Endothelial cell (in vitro differentiated cells): ENCODE measurements around the gene TMEM86B. TPM values are rescaled to one million over a fixed set of nuclear protein-coding genes. Genes with fewer than 3 reads are reported as not detected.

Experiments used
- DNase-seq: peaks from one replicate; pipeline ENCODE4 v3.0.0; 2021; ENCODE audit warnings: low spot score
- H3K27ac Mint-ChIP-seq: one replicate; pipeline ENCODE4 v1.8.0; 2021; ENCODE audit warnings: mixed read lengths, inconsistent platforms; ENCODE audit not compliant: unreplicated experiment
- H3K27me3 Mint-ChIP-seq: one replicate; pipeline ENCODE4 v1.8.0; 2021; ENCODE audit warnings: mild to moderate bottlenecking, moderate library complexity, mixed read lengths, inconsistent platforms; ENCODE audit not compliant: unreplicated experiment
- H3K36me3 Mint-ChIP-seq: one replicate; pipeline ENCODE4 v1.8.0; 2021; ENCODE audit warnings: mild to moderate bottlenecking, low read depth, mixed read lengths, inconsistent platforms; ENCODE audit not compliant: unreplicated experiment
- H3K4me1 Mint-ChIP-seq: one replicate; pipeline ENCODE4 v1.8.0; 2021; ENCODE audit warnings: mild to moderate bottlenecking, mixed read lengths, inconsistent platforms; ENCODE audit not compliant: unreplicated experiment
- H3K4me3 Mint-ChIP-seq: one replicate; pipeline ENCODE4 v1.8.0; 2021; ENCODE audit warnings: mild to moderate bottlenecking, mixed read lengths, inconsistent platforms; ENCODE audit not compliant: unreplicated experiment
- H3K9me3 Mint-ChIP-seq: one replicate; pipeline ENCODE4 v1.8.0; 2021; ENCODE audit warnings: mixed read lengths, inconsistent platforms; ENCODE audit not compliant: unreplicated experiment
- total RNA-seq: library from RNA; stranded (reverse); fragmentation: NEBNext Ultra II Directional; extraction: Animal tissue kit (Norgen Biotek cat#: 25700); gene quantifications from one replicate; pipeline ENCODE4 v1.2.1, GENCODE V29; 2021; ENCODE audit not compliant: unreplicated experiment
- TF ChIP-seq, protein P1 (sequence below): fragments of 200-600 bp; sonication (generic); IDR thresholded peaks from one replicate; pipeline ENCODE4 v1.5.0; 2021; ENCODE audit warnings: antibody characterized with exemption; ENCODE audit not compliant: unreplicated experiment

Gene TMEM86B
- total RNA-seq, 1 donor from 2014 or later, result 4.1 TPM

DNA sequence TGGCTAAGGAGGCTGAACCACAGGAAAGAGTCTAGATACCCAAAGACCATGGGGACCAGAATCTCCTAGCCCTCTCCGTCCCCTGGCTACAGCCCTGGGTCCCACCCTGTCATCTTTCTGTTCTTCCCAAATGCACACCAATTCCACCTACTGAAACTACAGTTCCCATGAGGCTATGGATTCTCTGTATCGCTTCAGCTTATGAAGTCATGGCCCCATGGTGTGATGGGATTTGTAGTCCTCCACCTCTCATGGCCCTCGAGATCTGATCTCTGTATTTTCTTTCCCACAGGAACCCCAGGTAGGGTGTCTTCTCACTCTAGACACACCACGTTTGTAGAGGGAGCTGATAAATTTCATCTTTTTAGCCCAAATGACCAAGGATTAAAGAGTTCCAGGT is 31.0 kb downstream of the TMEM86B start:
- no peaks in the 10 kb centered on the region for H3K9me3 Mint-ChIP-seq
- no peak for DNase-seq
- no peaks in the 10 kb centered on the region for H3K36me3 Mint-ChIP-seq
- H3K27me3 Mint-ChIP-seq, result peaks cover 3% of the 10 kb centered on the region
- H3K27ac Mint-ChIP-seq, result no peak overlapping the region
- H3K4me3 Mint-ChIP-seq, result no peak overlapping the region
- H3K4me1 Mint-ChIP-seq, result no peaks in the 10 kb centered on the region
- TF ChIP-seq, protein P1, sequence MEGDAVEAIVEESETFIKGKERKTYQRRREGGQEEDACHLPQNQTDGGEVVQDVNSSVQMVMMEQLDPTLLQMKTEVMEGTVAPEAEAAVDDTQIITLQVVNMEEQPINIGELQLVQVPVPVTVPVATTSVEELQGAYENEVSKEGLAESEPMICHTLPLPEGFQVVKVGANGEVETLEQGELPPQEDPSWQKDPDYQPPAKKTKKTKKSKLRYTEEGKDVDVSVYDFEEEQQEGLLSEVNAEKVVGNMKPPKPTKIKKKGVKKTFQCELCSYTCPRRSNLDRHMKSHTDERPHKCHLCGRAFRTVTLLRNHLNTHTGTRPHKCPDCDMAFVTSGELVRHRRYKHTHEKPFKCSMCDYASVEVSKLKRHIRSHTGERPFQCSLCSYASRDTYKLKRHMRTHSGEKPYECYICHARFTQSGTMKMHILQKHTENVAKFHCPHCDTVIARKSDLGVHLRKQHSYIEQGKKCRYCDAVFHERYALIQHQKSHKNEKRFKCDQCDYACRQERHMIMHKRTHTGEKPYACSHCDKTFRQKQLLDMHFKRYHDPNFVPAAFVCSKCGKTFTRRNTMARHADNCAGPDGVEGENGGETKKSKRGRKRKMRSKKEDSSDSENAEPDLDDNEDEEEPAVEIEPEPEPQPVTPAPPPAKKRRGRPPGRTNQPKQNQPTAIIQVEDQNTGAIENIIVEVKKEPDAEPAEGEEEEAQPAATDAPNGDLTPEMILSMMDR, result no peak

DNA sequence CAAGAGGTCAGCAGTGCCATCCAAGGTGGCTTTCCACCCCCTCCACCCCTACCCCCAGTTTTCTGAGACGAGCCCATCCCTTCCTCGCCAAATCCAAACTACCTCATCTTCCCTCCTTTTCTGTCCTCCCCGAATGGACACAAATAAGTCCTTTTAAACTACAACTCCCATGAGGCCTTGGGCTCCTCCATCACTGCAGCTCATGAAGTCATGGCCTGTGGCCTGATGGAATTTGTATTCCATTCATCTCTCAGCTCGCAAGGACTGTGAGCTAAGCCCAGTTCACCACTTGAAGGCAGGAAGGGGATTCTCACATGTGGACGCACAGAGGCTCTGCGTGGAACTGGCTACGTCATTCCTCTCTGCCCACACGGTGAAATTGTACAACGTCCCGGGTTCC is 31.8 kb downstream of the TMEM86B start:
- Mint-ChIP-seq H3K4me3 (no peak overlapping the region), H3K9me3 (no peaks in the 10 kb centered on the region), H3K27ac (no peak overlapping the region), H3K27me3 (peaks cover 3% of the 10 kb centered on the region), H3K36me3 (no peaks in the 10 kb centered on the region), H3K4me1 (no peaks in the 10 kb centered on the region)
- TF ChIP-seq, protein P1, result no peak
- no peak for DNase-seq

DNA sequence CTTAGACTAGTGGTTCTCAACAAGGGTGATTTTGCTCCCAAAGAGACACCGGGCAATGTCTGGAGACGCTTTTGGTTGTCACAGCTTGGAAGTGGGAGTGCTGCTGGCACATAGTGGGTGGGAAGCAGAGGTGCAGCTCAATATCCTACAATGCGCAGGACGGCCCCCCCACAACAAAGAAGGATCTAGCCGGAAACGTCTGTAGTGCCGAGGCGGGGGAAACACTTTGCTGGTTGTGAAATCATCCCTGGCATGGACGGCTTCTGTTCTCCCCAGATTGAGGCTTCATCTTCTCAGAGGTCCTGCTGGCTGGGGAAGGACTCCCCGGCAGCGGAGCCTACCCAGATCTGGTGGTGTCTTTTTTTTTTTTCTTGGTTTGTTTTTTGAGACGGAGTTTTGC is 35.1 kb downstream of the TMEM86B start:
- no peaks in the 10 kb centered on the region for H3K9me3 Mint-ChIP-seq
- TF ChIP-seq, protein P1, result no peak
- H3K36me3 Mint-ChIP-seq, result no peaks in the 10 kb centered on the region
- H3K27me3 Mint-ChIP-seq, result peaks cover 10% of the 10 kb centered on the region
- no peaks in the 10 kb centered on the region for H3K4me1 Mint-ChIP-seq
- H3K4me3 Mint-ChIP-seq, result no peak overlapping the region
- DNase-seq, result no peak
- no peak overlapping the region for H3K27ac Mint-ChIP-seq

DNA sequence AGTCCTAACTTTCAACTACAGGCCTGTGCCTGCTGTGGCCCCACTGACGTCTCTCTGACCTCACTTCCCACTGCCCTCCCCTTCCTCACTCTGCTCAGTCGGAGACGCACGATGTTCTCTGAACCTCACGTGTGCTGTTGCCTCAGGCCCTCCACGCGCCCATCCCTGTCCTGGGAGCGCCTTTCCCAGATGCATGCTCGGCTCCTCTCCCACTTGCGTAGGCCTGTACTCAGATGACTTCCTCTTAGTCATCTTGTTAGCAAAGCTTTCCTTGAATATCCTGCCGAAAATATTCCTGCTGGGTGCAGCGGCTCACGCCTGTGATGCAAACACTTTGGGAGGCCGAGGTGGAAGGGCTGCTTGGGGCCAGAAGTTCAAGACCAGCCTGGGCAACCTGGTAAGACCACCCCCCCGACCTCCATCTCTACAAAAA is 39.1 kb downstream of the TMEM86B start:
- Mint-ChIP-seq H3K27ac (no peak overlapping the region), H3K4me1 (no peaks in the 10 kb centered on the region), H3K27me3 (peaks cover 13% of the 10 kb centered on the region), H3K4me3 (peak overlapping the region; percentile 68), H3K9me3 (no peaks in the 10 kb centered on the region), H3K36me3 (no peaks in the 10 kb centered on the region)
- TF ChIP-seq, protein P1, result no peak
- DNase-seq, result no peak

DNA sequence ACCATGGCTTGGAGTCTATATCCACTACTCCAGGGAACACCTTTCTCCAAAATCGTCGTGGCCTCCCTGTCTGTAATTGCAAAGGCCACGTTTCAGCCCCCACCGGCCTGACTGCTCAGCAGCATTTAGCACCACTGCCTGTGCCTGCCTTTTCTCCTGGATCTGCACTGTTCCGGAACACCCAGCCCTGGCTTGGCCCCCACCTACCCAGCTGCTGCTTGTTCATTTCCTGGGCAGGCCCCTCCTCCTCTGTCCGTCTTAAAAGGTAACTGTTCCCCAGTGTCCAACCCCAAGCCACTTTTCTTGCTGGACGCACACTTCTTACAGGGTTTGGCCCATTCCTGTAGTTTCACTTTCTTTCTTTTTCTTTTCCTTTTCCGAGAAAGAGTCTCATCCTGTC is 39.9 kb downstream of the TMEM86B start:
- Mint-ChIP-seq H3K27ac (no peak overlapping the region), H3K36me3 (no peaks in the 10 kb centered on the region), H3K4me1 (no peaks in the 10 kb centered on the region), H3K27me3 (peaks cover 13% of the 10 kb centered on the region), H3K9me3 (no peaks in the 10 kb centered on the region), H3K4me3 (no peak overlapping the region)
- TF ChIP-seq, protein P1, result no peak
- DNase-seq, result no peak
